C4-2B (cell line): ENCODE measurements around the gene RSL1D1.

Experiments used
- H3K27ac ChIP-seq: fragments of 450-650 bp; 2 replicates; pipeline ENCODE4 v1.5.1; 2017
- ZFX ChIP-seq: fragments of 450-650 bp; IDR thresholded peaks from 2 replicates; pipeline ENCODE4 v1.6.1; 2017
- TF ChIP-seq, protein P1 (sequence below): fragments of 450-650 bp; conservative IDR thresholded peaks from 2 replicates; pipeline ENCODE4 v1.5.1; 2017; ENCODE audit warnings: mild to moderate bottlenecking

The RSL1D1 gene

DNA sequence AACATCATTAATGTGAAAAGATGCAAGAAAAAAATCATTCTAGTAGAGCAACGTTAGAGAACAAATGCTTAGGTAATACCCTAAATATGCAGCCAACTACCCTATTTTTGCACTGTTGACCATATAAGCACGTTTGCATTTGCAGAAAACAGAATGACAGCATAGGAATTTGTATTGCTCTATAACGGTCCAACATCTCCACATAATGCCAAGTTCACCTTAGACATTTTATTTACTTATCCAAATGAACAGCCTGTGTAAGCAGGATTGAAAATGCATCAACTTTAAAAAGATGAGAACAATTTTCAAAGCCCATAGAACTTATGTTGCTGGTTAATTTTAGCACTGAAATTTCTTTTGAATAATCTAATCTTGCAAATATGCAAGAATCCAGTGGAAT is 19.1 kb upstream of the RSL1D1 start:
- TF ChIP-seq ZFX: no peak
- TF ChIP-seq, protein P1, sequence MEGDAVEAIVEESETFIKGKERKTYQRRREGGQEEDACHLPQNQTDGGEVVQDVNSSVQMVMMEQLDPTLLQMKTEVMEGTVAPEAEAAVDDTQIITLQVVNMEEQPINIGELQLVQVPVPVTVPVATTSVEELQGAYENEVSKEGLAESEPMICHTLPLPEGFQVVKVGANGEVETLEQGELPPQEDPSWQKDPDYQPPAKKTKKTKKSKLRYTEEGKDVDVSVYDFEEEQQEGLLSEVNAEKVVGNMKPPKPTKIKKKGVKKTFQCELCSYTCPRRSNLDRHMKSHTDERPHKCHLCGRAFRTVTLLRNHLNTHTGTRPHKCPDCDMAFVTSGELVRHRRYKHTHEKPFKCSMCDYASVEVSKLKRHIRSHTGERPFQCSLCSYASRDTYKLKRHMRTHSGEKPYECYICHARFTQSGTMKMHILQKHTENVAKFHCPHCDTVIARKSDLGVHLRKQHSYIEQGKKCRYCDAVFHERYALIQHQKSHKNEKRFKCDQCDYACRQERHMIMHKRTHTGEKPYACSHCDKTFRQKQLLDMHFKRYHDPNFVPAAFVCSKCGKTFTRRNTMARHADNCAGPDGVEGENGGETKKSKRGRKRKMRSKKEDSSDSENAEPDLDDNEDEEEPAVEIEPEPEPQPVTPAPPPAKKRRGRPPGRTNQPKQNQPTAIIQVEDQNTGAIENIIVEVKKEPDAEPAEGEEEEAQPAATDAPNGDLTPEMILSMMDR: no peak
- H3K27ac ChIP-seq: no peak overlapping the region

DNA sequence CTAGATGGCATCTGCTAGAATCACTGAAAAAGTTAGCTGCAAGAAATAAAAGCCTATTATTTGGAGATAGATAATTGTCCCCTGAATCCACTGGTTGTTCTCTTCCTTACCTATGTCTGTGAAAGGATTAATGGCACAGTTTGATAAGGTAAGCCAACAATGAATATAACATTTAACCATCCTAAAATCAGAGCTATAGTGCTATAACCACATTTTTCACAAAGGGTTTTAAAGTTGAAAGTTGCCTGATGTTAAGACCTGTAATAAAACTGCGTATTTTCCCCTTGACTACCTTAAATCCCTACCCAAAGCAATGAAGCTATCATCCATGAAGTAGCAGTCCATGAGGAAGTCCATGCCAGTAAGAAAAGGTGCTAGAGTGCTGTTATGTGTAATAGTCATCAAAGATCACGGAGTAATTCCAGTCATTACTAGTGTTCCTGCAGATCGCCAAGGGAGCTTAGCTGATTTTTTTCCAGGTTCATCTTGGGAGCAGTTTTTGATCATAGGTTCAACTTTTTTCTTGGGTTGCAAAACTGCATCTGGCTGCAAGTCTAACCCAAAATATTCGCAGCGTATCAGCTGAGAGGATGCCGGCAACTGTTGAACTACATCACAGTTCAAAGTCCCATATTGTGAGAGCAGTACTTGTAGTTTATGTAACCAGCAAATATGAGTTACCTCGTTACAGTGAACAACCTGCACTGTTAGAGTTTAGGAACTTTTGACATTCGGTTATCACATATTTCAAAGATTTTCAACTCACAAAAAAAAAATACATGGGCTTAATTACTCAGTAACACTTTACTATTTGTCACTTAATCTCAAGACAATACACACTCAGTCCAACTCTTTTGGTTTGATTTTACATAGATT is 18.2 kb upstream of the RSL1D1 start:
- TF ChIP-seq, protein P1: no peak
- no peak for TF ChIP-seq ZFX
- H3K27ac ChIP-seq: no peak overlapping the region

DNA sequence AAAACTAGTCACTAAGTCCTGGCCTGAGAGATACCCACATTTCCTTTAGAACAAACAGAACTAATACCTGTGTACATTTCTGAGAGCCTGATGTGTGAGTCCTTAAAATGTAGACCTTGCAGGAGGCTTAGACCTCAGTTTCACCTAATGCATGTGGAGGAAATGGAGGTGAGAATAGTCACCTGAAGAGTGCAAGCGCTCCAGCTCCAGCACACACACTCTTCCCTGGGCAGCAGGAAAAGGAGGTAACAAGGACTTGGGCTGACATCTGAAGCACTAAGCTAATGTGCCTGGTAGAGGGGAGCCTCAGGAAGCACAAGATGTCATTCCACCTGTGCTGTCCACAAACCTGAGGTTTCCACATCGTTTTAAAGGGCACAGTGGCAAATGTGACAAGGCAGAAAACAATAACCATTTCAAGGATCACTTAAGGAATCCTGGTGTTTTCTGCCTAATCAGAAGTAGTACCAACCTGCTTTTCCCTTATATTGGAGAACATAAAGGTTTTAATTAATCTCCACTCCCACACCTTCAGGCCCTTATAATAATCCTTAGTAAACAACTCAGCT is 17.2 kb upstream of the RSL1D1 start:
- TF ChIP-seq, protein P1: no peak
- TF ChIP-seq ZFX: no peak
- no peak overlapping the region for H3K27ac ChIP-seq

DNA sequence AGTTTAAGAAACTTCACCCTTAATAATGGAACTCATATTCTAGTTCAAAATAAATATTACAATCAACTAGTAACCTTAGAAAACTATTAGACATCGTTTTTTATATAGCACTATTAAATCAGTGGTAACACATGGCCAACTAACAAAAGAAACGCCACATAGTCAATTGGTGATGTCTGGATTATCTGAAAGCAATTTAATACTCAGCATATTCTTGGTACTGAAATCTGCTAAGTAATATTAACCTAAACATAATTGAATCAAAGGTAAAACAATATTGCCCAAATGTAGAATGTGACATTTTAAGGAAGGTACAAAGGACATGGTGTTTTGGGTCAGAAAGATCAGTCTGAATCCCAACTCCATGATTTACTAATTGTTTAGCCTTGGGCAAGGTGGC is 11.1 kb upstream of the RSL1D1 start:
- TF ChIP-seq, protein P1: no peak
- no peak for TF ChIP-seq ZFX
- H3K27ac ChIP-seq: no peak overlapping the region

DNA sequence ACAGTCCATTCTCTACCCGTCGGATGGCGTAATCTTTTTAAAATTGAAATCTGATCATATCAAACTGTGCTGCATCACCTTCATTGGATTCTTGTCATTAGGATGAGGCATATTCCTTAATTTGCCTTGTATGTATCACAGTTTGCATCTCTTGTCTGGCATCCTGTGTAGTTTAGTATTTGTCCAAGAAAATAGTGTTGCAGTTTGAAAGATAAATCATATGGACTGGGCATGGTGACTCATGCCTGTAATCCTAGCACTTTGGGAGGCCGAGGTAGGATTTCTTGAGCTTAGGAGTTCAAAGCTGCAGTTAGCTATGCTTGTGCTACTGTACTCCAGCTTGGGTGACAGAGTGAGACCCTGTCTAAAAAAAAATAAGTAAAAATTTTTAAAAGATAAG is 5.8 kb upstream of the RSL1D1 start:
- no peak overlapping the region for H3K27ac ChIP-seq
- no peak for TF ChIP-seq ZFX
- TF ChIP-seq, protein P1: no peak

DNA sequence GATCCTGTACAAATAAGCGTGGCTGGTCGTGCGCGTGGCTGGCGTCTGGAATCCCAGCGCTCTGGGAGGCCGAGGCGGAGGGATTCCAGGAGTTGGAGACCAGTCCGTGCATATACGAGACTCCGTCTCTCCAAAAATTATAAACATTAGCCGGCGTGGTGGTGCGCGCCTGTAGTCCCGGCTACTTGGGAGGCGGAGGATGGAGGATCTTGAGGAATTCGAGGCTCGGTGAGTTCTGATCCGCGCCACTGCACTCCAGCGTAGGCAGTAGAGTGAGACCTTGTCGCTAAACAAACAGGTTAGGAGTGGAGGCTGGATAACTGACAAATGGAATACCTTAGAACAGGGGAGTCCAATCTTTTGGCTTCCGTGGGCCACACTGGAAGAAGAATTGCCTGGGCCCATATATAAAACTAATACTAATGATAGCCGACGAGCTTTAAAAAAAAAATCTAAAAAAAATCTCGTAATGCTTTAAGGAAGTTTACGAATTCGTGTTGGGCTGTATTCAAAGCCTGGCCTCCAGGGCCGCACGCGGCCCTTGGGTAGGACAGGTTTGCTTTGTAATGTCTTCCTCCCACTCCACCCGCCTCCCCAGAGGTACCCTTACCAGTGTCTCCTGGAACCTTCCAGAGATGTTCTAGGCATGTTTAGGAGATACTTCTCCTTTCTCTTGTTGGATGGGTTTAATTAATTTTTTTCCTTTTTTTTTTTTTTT is 909 bp upstream of the RSL1D1 start:
- H3K27ac ChIP-seq: peak overlapping the region; percentile 92

More for the DNA sequence above, 909 bp upstream of the RSL1D1 start:
- TF ChIP-seq ZFX: no peak
- TF ChIP-seq, protein P1: no peak
